Nephron (organoid): ENCODE measurements around the gene GPSM1.
A peak's percentile ranks its signal among the peaks of the same experiment; 100 is the strongest.
"Not testable (repeated sequence)": the region's sequence is repeated elsewhere in the genome, so short reads cannot be mapped to it uniquely, and the experiment has no call there.

Experiments used
- H3K27ac Mint-ChIP-seq, 3 experiments: 2 replicates each; pipeline ENCODE4 v1.8.0; 2020; ENCODE audit warnings: mixed read lengths in 3 of 3, mild to moderate bottlenecking in 2 of 3, moderate library complexity in 1 of 3
- H3K27me3 Mint-ChIP-seq: 2 replicates; pipeline ENCODE4 v1.8.0; 2021; ENCODE audit warnings: low read depth, mild to moderate bottlenecking, moderate library complexity, mixed read lengths
- H3K36me3 Mint-ChIP-seq: 2 replicates; pipeline ENCODE4 v1.8.0; 2020; ENCODE audit warnings: low read depth, mixed read lengths
- H3K4me1 Mint-ChIP-seq: 2 replicates; pipeline ENCODE4 v1.8.0; 2020; ENCODE audit warnings: mixed read lengths
- H3K4me3 Mint-ChIP-seq, 3 experiments: 2 replicates each; pipeline ENCODE4 v1.8.0; 2020; ENCODE audit warnings: mild to moderate bottlenecking in 3 of 3, mixed read lengths in 3 of 3, moderate library complexity in 2 of 3
- H3K9me3 Mint-ChIP-seq: 2 replicates; pipeline ENCODE4 v1.8.0; 2020; ENCODE audit warnings: mixed read lengths
- CTCF ChIP-seq, 3 experiments: fragments of 200-600 bp; sonication (generic); IDR thresholded peaks; one replicate each; pipeline ENCODE4 v1.5.0; 2021; ENCODE audit warnings: antibody characterized with exemption in 3 of 3; ENCODE audit not compliant: unreplicated experiment in 3 of 3

GPSM1 gene

GRCh38 chr9:136347472-136348256, 20.3 kb downstream of the GPSM1 start:
- no peaks in the 10 kb centered on the region for H3K9me3 Mint-ChIP-seq
- no peak for TF ChIP-seq CTCF (IDR thresholded peaks at IDR 0.05; ENCODE audit: unreplicated experiment in 3 of 3)
- H3K36me3 Mint-ChIP-seq = no peaks in the 10 kb centered on the region
- H3K4me1 Mint-ChIP-seq = no peaks in the 10 kb centered on the region
- no peak overlapping the region for H3K4me3 Mint-ChIP-seq
- no peaks in the 10 kb centered on the region for H3K27me3 Mint-ChIP-seq
- no peak overlapping the region for H3K27ac Mint-ChIP-seq

DNA sequence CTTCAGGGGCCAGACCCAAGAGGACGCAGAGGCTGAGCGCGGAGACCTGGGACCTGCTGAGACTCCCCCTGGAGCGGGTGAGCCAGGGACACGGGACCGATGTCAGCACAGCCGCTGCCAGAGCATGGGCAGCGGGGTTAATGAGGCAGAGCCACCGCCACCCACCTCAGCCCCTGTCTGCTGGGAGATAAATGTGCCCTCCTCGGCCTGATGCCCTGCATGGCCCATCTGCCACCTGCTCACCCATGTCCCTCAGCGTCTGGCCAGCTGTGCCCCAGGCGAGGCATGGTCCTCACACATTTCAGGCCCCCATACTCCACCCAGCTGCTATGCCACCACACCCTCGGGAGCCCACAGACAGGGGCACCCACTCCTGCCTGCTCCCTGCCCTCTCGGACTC, 21.4 kb downstream of the GPSM1 start:
- H3K4me3 Mint-ChIP-seq = no peak overlapping the region
- no peaks in the 10 kb centered on the region for H3K9me3 Mint-ChIP-seq
- H3K27ac Mint-ChIP-seq = no peak overlapping the region
- no peaks in the 10 kb centered on the region for H3K27me3 Mint-ChIP-seq
- TF ChIP-seq CTCF (IDR thresholded peaks at IDR 0.05; ENCODE audit: unreplicated experiment in 3 of 3) = no peak
- no peaks in the 10 kb centered on the region for H3K4me1 Mint-ChIP-seq
- no peaks in the 10 kb centered on the region for H3K36me3 Mint-ChIP-seq

GRCh38 chr9:136349546-136349945, 22.2 kb downstream of the GPSM1 start:
- no peaks in the 10 kb centered on the region for H3K36me3 Mint-ChIP-seq
- no peaks in the 10 kb centered on the region for H3K9me3 Mint-ChIP-seq
- TF ChIP-seq CTCF (IDR thresholded peaks at IDR 0.05; ENCODE audit: unreplicated experiment in 3 of 3) = no peak
- H3K27ac Mint-ChIP-seq = no peak overlapping the region
- no peaks in the 10 kb centered on the region for H3K27me3 Mint-ChIP-seq
- H3K4me1 Mint-ChIP-seq = peaks cover 6% of the 10 kb centered on the region
- H3K4me3 Mint-ChIP-seq = no peak overlapping the region

DNA sequence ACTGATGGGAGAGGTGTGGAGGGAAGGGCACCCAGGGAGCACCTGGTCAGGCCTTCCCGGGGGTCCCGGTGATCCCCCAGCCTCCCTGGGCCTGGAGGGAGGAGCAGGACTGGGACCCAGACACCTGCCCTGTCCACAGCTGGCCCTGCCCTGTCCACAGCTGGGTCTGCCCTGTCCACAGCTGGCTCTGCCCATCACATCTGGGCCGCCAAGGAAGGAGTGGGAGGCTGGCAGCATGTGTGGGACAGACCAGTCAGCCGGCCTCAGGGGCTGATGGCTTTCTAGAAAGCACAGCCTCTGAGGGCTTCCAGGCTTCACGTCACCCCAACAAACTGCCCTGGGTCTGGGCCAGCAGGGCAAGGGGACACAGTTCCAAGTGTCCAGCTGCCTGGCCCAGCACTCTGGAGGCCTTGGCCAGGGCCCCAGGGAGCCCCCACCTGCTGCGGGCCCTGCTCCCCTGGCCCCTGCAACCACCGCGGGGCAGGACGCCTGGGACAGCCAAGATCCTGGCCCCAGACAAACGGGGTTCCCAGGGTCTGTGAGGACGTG, 24.0 kb downstream of the GPSM1 start:
- H3K9me3 Mint-ChIP-seq = no peaks in the 10 kb centered on the region
- H3K4me1 Mint-ChIP-seq = peaks cover 8% of the 10 kb centered on the region
- no peak overlapping the region for H3K4me3 Mint-ChIP-seq
- H3K27me3 Mint-ChIP-seq = no peaks in the 10 kb centered on the region
- H3K36me3 Mint-ChIP-seq = no peaks in the 10 kb centered on the region
- H3K27ac Mint-ChIP-seq = no peak overlapping the region
- TF ChIP-seq CTCF (IDR thresholded peaks at IDR 0.05; ENCODE audit: unreplicated experiment in 3 of 3) = no peak

DNA sequence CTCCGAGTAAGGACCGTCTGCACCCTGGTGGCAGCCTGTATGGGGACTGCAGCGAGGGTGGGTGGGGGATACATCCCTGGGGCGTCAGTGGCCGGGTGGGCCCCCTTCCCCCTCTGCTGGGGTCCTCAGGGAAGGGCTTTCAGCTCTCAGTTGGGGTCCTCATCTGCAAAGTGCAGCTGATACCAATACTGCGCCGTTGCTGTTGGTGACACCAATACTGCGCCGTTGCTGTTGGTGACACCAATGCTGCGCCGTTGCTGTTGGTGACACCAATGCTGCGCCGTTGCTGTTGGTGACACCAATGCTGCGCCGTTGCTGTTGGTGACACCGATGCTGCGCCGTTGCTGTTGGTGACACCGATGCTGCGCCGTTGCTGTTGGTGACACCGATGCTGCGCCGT, 24.5 kb downstream of the GPSM1 start:
- H3K27me3 Mint-ChIP-seq, H3K36me3 Mint-ChIP-seq, H3K9me3 Mint-ChIP-seq, H3K27ac Mint-ChIP-seq, H3K4me1 Mint-ChIP-seq, H3K4me3 Mint-ChIP-seq: not testable (repeated sequence)

DNA sequence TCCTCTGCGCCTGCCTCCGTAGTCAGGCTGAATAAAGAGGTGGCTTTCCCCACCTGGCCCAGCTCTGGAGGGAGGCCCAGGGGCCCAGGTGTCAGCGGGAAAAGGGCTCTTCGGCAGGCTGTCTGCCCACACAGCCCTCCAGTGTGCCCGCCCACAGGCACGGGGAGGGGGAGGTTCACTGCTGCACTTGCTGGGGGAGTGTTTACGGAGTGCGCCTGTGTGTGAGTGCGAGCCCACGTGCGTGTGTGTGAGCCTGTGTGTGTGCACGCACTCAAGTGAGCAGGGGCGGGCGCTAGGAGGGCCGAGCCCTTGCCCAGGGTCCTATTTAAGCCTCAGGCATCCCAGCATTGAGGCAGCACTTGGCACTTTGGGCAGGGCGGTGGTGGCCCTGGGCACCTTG, 25.3 kb downstream of the GPSM1 start:
- no peak for TF ChIP-seq CTCF (IDR thresholded peaks at IDR 0.05; ENCODE audit: unreplicated experiment in 3 of 3)

More for the DNA sequence above, 25.3 kb downstream of the GPSM1 start:
- H3K27ac Mint-ChIP-seq = peak overlapping the region in 1 of 3 experiments; percentile 48
- H3K9me3 Mint-ChIP-seq = no peaks in the 10 kb centered on the region
- peak overlapping the region in 1 of 3 experiments; percentile 5 for H3K4me3 Mint-ChIP-seq
- H3K36me3 Mint-ChIP-seq = no peaks in the 10 kb centered on the region
- H3K27me3 Mint-ChIP-seq = no peaks in the 10 kb centered on the region
- H3K4me1 Mint-ChIP-seq = peaks cover 8% of the 10 kb centered on the region
